MCF 10A (cell line): ENCODE results near the gene GTF2IRD1. TPM values are rescaled to one million over a fixed set of nuclear protein-coding genes. Genes with fewer than 3 reads are reported as not detected.

Experiments
- BruUV-seq: library from RNA; stranded (reverse); fragments of 400-500 nt; replicated peaks from 2 replicates; lab custom pipeline; 2021; lab: Mats Ljungman, UMichigan
- CTCF ChIA-PET: fragments of 300-600 bp; sonication (Branson Sonifier 250); formaldehyde crosslinking; extraction: SDS; loops from one replicate; lab custom pipeline; 2021; ENCODE audit warnings: antibody characterized with exemption, inconsistent platforms; lab: Yijun Ruan, JAX
- POLR2A ChIA-PET: fragments of 300-600, 350-650 bp; sonication (Branson Sonifier 250); formaldehyde crosslinking; extraction: SDS; loops from one replicate; lab custom pipeline; 2020; ENCODE audit warnings: antibody characterized with exemption, inconsistent platforms; lab: Yijun Ruan, JAX
- DNase-seq: peaks from one replicate; pipeline ENCODE4 v3.0.0-alpha.2; 2018; ENCODE audit not compliant: unreplicated experiment
- H3K27ac Mint-ChIP-seq: one replicate; pipeline ENCODE4 v1.8.0; 2022; ENCODE audit warnings: mild to moderate bottlenecking, low read depth, mixed read lengths; ENCODE audit not compliant: unreplicated experiment
- H3K27me3 Mint-ChIP-seq: one replicate; pipeline ENCODE4 v1.8.0; 2022; ENCODE audit warnings: mixed read lengths; ENCODE audit not compliant: insufficient read depth, unreplicated experiment
- H3K36me3 Mint-ChIP-seq: one replicate; pipeline ENCODE4 v1.8.0; 2022; ENCODE audit warnings: mild to moderate bottlenecking, moderate library complexity, mixed read lengths; ENCODE audit not compliant: insufficient read depth, unreplicated experiment
- H3K4me1 Mint-ChIP-seq: one replicate; pipeline ENCODE4 v1.8.0; 2022; ENCODE audit warnings: mixed read lengths; ENCODE audit not compliant: insufficient read depth, unreplicated experiment
- H3K4me3 Mint-ChIP-seq: one replicate; pipeline ENCODE4 v1.8.0; 2022; ENCODE audit warnings: mild to moderate bottlenecking, moderate library complexity, mixed read lengths; ENCODE audit not compliant: unreplicated experiment
- H3K9me3 Mint-ChIP-seq: one replicate; pipeline ENCODE4 v1.8.0; 2022; ENCODE audit warnings: mixed read lengths; ENCODE audit not compliant: unreplicated experiment
- intact Hi-C: fragments of 100-400 bp; cut with micrococcal nuclease; formaldehyde crosslinking; loops from 2 replicates; pipeline ENCODE4 v1.14.1; 2022
- total RNA-seq: library from RNA; stranded (reverse); gene quantifications from 2 replicates; pipeline ENCODE4 v1.2.3, GENCODE V29; 2022
- TF ChIP-seq, protein P1 (sequence below): fragments of 200-600 bp; IDR thresholded peaks from one replicate; pipeline ENCODE4 v1.8.0; 2022; ENCODE audit warnings: antibody characterized with exemption, mild to moderate bottlenecking; ENCODE audit not compliant: unreplicated experiment

GTF2IRD1 gene
- total RNA-seq, 1 experiment from 2014 or later = 77.6 TPM

DNA sequence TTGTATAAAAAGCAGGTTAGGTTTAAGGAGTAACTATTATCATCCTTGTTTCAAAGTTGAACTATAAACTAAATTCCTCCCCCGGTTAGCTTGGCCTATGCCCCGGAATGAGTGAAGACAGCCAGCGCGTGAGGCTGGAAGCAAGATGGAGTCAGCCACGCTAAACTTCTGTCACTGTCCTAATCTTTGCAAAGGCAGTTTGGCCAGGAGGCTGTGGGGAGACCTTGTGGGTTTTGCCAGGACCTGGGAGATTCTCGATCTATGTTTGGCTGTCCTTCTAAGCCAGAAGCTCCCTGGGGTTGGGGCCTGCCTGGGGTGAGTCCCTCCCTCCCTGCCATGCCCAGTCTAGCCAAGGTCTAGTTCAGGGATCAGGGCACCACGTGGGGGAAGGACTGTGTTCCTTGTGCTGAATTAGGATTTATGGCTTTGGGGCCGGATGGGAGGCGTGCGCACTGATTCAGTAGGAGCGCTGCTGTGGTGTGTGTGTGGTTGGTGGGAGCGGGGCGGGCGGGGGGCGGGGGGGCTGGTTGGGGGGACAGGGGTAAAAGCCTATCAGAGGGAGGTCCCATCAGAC is 871 bp upstream of the GTF2IRD1 start:
- Mint-ChIP-seq H3K9me3 (no peaks in the 10 kb centered on the region), H3K4me3 (peak overlapping the region; percentile 71), H3K27ac (peak overlapping the region; percentile 88), H3K4me1 (peaks cover 24% of the 10 kb centered on the region), H3K36me3 (peaks cover 2% of the 10 kb centered on the region), H3K27me3 (no peaks in the 10 kb centered on the region)
- ChIA-PET CTCF (interaction anchor here (0.8 to 1.7 kb wide), 2 partner anchors 24 to 92 kb away, joined by 3 to 4 read pairs; no protein-coding TSS in a partner anchor), POLR2A (interaction anchor here (0.6 to 6.6 kb wide), 6 partner anchors 12 to 208 kb away, joined by 3 to 101 read pairs (median 4); no protein-coding TSS in a partner anchor)
- intact Hi-C loops = loop anchor here (1.0 to 10.0 kb wide), 3 partner anchors 27 to 206 kb away; no protein-coding TSS in a partner anchor
- BruUV-seq = TSS peak; percentile 46
- DNase-seq = peak; percentile 57
- TF ChIP-seq, protein P1, sequence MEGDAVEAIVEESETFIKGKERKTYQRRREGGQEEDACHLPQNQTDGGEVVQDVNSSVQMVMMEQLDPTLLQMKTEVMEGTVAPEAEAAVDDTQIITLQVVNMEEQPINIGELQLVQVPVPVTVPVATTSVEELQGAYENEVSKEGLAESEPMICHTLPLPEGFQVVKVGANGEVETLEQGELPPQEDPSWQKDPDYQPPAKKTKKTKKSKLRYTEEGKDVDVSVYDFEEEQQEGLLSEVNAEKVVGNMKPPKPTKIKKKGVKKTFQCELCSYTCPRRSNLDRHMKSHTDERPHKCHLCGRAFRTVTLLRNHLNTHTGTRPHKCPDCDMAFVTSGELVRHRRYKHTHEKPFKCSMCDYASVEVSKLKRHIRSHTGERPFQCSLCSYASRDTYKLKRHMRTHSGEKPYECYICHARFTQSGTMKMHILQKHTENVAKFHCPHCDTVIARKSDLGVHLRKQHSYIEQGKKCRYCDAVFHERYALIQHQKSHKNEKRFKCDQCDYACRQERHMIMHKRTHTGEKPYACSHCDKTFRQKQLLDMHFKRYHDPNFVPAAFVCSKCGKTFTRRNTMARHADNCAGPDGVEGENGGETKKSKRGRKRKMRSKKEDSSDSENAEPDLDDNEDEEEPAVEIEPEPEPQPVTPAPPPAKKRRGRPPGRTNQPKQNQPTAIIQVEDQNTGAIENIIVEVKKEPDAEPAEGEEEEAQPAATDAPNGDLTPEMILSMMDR = no peak

DNA sequence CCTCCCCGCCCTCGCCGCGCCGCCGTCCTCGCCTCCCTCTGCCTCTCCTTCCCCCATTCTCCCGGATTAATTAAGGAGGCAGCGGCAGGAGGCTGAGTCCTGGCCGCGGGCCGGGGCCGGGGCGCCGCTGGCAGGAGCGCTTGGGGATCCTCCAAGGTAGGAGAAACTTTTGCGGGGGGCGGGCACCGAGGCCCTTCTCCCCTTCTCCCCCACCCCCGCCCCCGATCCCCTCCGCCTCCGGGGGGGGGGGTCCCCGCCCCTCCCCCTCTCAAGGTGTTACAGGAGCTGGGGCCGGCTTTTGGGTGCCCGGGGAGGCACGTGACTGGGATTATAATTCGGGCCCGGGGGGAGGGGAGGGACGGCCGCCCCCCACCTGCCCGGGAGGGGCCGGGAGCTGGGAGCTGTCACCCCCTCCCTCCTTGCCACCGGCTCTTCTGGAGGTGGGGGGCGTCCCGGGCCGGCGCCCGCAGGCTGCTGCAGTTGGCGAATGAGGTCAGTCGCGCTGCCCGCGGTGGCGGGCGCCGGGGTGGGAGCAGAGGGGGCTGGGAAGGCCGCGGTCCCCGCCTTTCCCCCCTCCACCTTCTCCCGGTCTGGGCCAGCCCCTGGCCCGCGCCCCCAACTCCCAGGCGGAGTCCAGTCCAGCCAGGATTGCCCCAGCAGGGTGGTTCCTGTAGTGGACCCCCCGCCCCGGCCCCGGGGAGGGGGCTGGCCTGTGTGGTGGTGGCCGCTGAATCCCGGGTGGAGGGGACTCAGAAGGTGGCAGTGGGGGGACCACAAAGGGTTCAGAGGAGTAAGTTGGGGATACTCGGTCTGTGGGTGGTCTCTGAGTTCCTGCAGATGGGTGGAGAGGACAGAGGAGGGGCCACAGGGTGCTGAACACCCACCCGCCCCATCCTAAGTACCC is 567 bp downstream of the GTF2IRD1 start:
- peak overlapping the region; percentile 58 for H3K27ac Mint-ChIP-seq
- H3K4me3 Mint-ChIP-seq = peak overlapping the region; percentile 71
- H3K27me3 Mint-ChIP-seq = no peaks in the 10 kb centered on the region
- no TSS peak for BruUV-seq
- intact Hi-C loops = loop anchor here (10.0 kb wide), 1 partner anchor 91 kb away; no protein-coding TSS in a partner anchor
- TF ChIP-seq, protein P1 = no peak
- H3K36me3 Mint-ChIP-seq = peaks cover 9% of the 10 kb centered on the region
- DNase-seq = no peak
- ChIA-PET CTCF (no interaction called here), POLR2A (interaction anchor here (6.6 kb wide), 1 partner anchor 26 kb away, joined by 101 read pairs; no protein-coding TSS in a partner anchor)
- peaks cover 29% of the 10 kb centered on the region for H3K4me1 Mint-ChIP-seq
- no peaks in the 10 kb centered on the region for H3K9me3 Mint-ChIP-seq

DNA sequence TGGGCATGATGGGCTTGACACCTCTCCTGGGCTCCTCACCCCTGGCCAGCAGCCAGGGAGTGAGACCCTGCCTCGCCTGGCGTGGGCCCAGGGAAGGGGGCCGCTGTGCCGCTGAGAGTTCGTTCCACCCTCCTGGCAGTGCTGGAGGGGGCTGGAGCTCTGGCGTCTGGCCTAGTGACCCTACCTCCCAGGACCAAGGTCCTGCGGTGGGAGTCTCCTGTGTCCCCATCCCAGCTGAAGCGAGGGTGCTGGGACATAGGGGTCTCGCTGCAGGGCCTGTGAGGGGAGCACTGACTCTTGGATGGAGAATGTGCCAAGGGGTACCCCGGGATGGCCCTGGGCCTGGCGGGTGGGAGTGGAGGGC is 1.2 kb downstream of the GTF2IRD1 start:
- ChIA-PET POLR2A (interaction anchor here (6.6 kb wide), 1 partner anchor 25 kb away, joined by 101 read pairs; no protein-coding TSS in a partner anchor), CTCF (interaction anchor here (0.5 kb wide), 1 partner anchor 53 kb away, joined by 3 read pairs; no protein-coding TSS in a partner anchor)
- Mint-ChIP-seq H3K9me3 (no peaks in the 10 kb centered on the region), H3K4me3 (peak overlapping the region; percentile 71), H3K27ac (peak overlapping the region; percentile 58), H3K27me3 (no peaks in the 10 kb centered on the region), H3K4me1 (peaks cover 29% of the 10 kb centered on the region), H3K36me3 (peaks cover 9% of the 10 kb centered on the region)
- no TSS peak for BruUV-seq
- TF ChIP-seq, protein P1 = no peak
- intact Hi-C loops = loop anchor here (10.0 kb wide), 1 partner anchor 90 kb away; no protein-coding TSS in a partner anchor
- no peak for DNase-seq
